ENCODE measurements around the gene PIGK.
"Not testable (repeated sequence)": the region's sequence is repeated elsewhere in the genome, so short reads cannot be mapped to it uniquely, and the experiment has no call there.

PIGK gene

DNA sequence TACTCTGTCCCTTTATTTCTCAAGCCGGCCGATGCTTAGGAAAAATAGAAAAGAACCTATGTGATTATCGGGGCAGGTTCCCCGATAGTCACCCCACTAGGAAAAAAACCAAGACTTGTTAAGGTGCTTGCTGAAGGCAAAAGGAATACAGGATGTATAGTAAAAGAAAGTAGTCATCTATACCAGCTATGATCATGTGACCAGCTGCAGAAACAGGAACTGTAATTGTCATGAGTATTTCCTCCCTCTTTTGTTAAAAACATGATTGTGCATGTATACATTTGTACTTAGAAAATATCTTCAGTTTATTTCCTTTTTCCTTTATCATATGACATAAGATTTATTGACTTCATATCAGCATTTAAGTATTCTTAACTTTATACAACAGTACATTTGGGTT lies 30.5 kb downstream of the PIGK start:
- no peak for DNase-seq

DNA sequence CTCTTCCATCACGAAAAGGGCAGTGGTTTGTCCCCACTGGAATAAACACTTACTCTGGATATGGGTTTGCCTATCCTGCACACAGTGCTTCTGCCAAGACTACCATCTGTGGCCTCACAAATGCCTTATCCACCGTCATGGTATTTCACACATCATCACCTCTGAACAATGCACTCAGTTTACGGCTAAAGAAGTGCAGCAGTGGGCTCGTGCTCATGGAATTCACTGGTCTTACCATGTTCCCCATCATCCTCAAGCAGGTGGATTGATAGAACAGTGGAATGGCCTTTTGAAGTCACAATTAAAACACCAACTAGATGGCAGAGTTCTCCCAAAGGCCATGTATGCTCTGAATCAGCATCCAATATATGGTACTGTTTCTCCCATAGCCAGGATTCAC lies 32.3 kb downstream of the PIGK start:
- not testable (repeated sequence) for DNase-seq

DNA sequence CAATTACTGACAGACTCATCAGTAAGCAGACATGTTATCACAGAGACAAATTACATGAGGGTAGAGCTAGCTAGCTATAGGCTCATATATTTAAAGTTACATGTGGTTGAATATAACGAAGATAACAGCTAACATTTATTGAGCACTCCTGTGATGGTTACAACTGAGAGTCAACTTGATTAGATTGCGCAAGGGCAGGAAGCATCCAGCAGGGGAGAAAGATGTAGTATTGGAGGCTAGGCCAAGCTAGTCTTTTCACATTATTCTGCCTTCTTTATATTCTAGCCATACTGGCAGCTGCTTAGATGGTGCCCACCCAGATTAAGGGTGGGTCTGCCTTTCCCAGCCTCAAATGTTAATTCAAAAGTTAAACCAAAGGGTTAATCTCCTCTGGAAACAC lies 37.1 kb downstream of the PIGK start:
- DNase-seq, result no peak

DNA sequence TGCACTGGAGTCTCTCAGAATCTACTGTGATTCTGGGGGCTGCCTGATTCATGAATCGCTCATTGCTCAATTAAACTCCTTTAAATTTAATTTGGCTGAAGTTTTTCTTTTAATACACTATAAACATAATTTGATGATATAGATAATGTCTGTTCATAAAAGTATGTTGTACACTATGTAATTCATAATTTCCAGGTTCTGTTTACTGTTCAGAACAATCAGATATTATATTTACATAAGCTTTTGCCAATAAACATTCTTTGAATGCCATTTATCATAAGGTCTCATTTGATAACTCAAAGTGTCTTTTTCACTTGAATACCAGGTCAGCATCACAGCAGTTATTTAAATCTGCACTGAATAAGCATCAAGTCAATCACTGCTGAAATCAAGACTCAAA lies 39.6 kb downstream of the PIGK start:
- DNase-seq, result no peak

DNA sequence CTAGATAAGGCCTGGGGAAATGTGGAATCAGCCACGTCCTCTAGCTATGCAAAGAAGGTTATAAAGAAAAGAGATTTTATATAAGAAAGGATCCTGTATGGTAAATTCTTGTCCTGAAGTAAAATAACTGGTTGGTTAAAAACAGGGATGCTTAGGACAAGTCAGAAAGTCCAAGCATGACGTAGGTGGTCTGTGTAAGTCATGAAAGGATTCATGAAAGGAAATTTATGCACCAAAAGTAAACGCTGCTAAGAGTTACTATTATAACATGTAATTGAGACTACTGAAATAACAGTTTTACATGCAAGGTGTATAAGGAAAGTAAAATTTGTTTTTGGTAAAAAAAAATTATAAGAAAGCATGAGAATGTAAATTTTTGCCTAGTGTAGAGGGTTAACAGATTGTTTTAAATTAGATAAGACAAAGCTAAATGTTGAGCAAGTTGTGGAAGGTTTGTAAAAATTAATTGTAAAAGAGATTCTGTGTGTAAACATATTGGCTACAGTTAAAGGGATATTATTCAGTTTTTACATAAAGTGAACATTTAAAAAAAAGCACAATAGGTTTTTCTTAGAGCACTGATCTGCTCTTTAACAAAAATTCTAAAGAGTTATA lies 43.9 kb downstream of the PIGK start:
- no peak for DNase-seq

DNA sequence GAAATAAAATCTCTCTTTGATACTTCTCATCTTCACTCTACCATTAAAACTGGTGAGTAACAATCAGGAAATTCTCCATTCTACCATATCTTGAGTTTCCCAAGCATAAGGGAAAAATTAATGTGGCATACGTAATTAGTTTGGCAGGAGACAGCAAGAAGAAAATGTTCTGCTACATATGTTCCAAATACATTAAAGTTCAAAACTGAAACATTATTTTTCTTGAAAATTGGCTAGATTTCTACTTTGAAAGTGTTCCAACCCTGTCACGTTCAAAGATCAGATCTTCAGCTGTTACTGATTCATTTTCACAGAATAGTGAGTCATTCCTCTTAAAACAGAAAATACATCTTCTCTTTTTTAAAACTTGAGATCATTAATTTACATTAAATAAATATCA lies 48.5 kb downstream of the PIGK start:
- no peak for DNase-seq

DNA sequence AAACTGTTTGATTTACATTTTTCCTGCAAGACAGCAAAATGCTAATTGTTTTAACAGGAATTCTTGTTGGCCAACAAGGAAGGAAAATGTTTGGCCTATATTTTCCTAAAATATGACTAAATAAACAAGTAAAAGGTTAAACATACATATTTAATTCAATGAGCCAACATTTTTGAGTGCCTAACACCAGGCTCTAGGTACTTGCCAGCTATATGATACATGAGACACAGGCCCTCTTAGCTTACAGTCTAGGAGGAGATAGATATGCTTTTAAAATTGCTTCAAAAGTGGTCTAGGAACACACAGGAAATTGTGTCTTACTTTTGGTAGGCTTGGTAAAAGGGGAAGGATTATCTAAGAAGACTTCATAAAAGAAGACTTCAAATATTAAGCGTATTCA lies 50.9 kb downstream of the PIGK start:
- no peak for DNase-seq

DNA sequence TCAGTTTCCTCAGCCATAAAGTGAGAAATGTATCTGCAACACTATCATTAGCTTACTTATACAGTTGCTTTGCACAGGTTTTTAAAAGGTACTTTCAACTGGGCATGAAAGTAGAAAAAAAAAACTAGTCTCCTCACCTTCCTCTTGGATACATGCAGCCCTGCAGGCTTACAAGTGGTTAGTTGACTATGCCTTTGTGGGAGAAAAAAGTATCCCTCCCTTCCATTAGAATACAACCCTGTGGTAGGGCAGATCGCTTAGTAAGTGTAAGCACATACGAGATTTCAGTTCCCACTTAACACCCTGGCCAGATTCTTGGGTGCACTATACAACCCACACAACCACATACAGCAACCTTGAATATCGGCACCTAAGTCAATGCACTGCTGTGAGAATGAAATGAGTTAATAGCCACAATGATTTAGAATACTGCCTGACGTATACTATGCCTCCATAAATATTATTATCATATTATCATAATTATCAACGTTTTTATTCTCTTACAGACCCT lies 54.7 kb downstream of the PIGK start:
- DNase-seq, result no peak

DNA sequence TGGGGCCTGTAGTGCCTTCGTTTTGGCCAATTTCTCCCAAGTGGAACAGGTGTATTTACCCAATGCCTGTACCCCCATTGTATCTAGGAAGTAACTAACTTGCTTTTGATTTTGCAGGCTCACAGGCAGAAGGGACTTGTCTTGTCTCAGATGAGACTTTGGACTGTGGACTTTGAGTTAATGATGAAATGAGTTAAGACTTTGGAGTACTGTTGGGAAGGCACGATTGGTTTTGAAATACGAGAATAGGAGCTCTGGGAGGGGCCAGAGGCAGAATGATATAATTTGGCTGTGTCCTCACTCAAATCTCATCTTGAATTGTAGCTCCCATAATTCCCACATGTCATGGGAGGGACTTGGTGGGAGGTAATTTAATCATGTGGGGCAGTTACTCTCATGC lies 59.5 kb downstream of the PIGK start:
- not testable (repeated sequence) for DNase-seq

DNA sequence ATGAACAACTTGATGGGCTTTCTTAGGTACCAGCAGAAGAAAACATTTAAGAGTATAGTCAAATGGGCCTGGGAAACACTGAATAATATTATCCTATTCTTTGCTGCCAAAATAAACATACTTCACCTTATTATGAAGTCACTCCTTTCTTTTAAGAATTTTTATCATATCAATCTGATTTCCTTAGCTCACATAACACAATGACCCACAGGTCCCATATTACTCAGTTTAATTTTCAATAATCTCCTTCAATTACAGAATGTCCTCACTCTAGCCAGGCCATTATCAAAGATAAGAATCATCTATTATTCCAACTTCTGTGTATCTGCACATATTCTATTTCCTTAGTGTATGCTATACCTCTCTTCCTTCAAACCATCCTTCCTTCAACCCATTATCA lies 63.0 kb downstream of the PIGK start:
- DNase-seq, result no peak

DNA sequence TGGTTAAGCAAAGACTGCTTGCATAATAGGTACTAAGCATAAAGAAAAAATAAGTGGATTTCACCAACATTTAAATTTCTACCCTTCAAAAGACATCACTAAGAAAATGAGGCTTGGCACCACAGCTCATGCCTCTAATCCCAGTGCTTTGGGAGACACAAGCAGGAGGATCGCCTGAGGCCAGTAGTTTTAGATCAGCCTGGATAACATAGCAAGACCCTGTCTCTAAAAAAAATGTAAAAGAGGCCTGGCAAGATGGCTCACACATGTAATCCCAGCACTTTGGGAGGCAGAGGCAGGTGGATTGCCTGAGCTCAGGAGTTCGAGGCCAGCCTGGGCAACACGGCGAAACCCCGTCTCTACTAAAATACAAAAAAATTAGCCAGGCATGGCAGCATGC lies 73.0 kb downstream of the PIGK start:
- no peak for DNase-seq

DNA sequence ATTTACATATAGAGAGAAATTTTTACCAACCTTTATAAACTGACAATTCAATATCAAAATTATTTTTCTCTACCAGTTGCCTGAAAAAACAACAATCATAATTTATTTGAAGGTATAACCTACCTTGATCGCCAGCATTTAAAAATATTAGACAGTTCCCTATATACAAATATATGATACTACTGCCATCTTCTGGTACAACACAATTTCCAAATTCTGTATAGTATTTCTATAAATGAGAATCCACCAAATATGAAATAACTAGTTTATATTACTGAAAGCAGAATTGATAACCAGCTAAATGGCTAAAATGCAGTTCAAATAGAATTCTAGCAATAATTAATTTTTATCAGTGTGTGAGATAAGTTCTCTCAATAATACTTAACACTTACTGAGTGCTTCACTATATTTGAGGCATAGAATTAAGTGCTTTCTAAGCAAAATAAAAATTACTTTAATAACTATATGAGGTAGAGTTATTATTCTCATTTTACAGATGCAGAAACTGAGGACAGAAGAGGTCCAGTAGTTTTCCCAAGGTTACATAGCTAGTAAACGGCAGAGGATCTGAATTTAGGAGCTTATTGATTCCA lies 75.6 kb downstream of the PIGK start:
- DNase-seq, result peak; percentile 5

DNA sequence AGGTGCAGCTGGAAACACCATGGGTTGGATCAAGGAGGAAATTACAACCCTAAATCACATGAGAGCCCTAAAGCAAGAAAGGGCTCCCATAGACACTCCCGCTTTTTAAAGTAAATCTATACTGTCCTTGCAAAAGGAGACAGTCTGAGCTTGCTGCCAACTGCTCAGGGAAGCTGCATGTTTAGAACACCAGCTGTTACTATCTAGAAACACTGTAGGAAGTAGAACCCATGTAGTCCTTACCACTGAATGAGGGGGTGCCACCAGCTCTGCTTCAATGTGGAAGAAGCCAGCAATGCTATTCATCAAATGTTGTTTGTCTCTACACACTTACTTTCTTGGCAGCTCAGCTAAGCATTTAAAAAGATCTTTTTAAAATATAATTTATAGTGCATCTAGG lies 79.8 kb downstream of the PIGK start:
- DNase-seq, result no peak

DNA sequence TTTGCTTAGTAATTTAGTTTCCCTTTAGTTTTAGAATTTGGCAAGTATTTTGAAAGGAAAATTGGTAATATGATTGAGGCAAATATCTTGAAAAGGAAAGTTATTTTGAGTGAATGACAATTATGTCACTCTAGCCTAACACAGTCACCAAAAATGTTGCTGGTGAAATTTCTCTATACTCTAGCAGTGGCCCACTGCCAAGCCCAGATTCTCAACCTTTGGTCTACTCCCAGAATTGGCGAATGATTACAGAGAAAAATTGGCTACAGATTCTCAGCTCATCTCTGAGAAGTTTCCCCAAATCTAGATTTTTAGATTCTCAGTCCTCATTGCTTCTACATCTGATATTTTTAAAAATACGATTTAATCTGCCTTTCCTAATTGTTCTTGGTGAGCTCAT lies 84.9 kb downstream of the PIGK start:
- no peak for DNase-seq

DNA sequence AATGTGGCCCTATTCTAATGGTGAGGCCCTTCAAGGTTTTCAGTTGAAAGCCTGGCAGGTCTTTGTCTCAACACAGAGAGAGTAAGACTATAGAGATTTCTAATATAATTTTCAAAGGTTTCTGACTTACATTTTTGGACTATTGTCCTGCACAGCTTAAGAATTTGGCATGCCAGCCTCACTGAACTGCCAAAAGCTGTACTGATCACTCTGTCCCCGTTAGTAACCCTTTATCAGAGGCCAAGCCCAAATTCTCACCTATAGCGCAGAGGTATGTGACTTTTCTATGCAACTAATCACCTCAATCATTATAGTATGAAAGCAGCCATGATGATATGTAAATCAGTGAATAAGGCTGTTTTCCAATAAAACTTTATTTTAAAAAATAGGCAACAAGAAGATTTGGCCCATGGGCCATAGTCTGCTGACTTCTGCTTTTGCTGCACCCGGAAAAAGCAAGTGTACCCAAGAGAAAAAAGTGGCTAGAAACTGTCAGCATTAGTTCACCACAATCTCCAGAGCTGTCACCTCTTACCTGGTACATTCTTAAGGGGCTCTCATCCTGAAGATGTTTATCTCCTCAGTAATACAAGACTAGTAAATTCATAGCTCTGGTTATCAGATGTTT lies 85.4 kb downstream of the PIGK start:
- no peak for DNase-seq

DNA sequence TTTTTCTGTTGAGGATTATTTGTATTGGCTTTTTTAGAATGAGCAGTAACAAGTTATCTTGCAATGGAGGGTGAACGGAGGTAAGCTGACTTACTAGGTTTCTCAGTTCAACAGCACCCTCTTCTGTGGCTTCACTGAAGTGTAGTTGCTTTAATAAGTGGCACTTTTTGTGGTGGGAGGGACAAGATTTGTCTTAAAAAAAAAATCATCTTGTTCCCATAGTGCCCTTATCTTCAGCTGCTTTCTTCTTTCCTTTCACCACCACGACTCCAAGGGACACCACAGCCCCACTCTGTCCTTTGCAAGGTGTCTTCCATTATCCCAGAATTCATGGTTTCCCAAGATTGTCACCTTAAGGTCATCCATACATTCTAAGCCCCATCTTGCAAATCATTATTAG lies 92.9 kb downstream of the PIGK start:
- DNase-seq, result peak; percentile 49

DNA sequence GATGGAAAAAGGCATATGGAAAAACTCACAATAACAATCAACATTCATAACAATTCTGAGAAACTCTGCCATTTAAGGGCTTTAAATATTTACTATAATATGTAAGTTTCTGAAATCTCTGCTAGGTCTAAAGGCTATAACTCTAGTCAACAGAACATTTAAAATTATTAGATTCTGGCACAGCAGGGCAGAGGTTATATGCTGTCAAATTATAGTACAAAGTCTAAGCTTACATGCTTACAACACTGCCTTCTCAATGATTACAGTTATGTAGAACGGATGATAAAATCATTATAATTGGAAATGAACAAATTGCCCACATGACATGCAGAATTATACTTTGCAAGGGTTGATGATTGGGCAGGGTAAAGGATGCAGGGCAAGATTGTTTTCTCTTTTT lies 97.7 kb downstream of the PIGK start:
- DNase-seq, result no peak

DNA sequence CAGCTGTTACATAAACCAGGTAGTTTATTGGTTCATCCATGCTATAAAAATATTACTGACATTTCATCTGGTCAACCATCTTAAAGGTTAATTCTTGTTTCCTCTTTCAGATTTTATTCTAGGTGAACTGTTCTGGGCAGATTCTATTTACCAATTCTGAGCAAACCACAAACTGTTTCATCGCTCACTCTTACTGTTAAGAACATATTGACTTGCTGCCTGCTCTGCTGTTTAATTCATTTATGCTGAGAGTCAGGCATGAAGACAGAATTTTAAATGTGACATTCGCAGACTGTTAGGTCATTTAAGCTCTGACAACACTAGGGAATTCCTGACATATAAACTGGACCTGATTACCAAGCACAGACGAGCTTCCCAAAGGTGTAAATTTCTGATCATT lies 98.3 kb downstream of the PIGK start:
- no peak for DNase-seq

DNA sequence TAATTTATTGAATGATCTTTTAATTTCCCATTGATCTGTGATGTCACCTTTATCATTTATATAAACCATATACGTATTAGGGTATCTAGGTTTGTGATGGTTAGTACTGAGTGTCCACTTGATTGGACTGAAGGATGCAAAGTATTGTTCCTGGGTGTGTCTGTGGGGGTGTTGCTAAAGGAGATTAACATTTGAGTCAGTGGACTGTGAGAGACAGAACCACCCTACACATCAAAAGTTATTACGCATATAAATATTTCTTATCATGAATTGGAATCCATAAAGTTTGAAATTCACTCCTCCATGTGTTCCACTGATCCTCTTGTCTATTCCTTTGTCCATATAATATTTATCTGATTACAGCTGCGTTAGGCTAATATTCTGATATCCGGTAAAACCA lies 100.5 kb downstream of the PIGK start:
- DNase-seq, result no peak

DNA sequence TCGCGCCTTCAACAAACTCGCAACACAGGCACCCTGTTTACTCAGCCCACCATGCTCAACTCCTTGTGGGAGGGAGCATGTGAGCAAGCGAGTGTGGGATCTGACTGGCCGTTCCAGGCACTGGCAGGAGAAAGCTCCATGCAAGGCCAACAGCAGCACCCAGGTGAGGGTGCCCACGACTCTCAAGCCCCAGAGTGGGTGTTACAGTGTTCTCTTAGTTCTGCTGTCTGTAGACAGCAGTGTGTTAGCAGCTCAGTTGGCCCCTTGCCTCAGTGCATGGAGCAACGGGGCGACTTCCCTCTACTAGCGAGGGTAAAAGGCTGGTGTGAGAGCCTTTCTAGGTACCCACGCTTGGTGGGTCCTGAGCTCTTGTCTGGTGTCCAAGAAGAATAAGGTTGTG lies 114.6 kb downstream of the PIGK start:
- no peak for DNase-seq

DNA sequence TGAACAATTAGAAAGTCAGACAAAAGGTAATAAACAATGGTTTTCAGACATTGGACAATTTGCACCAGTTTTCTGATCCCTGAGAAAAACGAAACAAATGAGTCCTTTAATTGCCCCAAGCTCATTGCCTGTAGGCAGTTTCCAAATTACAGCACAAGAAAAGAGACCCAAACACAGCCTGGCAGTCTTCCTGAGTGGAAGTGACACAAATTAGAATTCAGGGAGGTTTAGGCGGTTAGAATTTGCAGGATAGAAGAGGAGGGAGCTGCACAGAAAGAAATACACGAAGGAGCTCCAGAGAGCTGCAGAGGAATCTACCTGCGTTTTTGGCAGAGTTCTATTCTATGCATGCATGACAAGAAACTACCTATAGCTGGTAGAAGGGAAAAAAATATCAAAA lies 115.7 kb downstream of the PIGK start:
- DNase-seq, result no peak

DNA sequence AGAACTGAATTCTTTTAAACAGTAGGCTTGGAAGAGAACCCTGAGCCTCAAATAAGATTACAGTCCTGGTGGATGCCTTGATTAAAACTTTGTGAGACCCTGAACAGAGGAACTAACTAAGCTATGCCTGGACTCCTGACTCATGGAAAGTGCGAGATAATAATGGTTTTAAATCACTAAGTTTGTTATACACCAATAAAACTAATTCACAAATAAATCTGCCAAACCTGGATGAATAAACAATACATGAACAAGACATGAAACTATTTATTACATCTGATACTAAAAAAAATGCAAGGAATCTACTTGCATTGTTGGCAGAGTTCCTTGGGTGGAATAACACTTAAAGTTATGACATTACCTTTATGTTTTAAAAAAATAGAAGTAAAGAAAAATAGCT lies 118.4 kb downstream of the PIGK start:
- no peak for DNase-seq

DNA sequence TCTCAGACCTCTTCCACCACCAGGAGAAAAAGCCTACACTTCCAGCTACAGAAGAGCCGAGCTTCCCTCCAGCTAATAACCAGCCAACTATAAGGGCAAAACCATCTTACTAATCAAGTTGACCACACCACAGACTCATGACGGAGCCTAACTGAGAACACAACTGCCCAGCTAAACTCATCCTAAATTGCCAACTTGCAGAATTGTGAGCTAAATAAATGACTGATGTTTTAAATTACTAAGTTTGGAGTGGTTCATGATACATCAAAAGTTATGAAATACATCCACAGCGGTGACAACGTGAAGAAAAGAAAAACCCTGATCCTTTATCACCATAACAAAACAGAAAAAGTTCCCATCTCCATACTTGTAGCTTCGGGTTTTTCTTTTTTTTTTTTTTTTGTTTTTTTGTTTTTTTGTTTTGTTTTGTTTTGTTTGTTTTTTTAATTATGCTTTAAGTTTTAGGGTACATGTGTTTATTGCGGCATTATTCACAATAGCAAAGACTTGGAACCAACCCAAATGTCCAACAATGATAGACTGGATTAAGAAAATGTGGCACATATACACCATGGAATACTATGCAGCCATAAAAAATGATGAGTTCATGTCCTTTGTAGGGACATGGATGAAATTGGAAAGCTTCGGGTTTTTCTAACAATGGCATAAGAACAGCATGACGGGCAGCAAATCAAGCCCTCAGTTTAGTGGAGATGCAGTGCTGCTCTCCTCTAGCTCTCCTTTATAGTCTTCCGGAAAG lies 122.6 kb downstream of the PIGK start:
- no peak for DNase-seq

DNA sequence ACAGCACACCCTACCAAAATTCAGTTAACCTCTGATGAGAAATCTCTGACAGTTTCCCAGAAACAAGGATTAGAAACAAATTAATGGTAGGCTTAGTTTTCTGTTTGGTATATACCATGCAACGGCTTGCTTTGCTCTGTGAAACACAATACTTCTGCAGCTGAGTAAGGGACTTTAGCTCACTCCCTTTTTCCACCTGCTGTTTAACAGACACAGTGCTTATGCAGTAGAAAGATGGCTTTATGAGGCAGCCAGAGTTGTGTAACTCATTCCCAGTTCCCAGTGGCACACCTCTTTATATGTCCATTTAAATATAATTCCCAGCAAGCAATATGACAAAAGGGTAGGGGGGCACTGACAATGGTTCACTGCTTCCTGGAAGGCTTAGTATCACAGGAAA lies 124.0 kb downstream of the PIGK start:
- DNase-seq, result no peak

Measured in midbrain (tissue), 1 donor.